HFF-Myc (cell line): ENCODE measurements around the gene RALGPS2.

Experiments used
- DNase-seq: peaks from one replicate; pipeline ENCODE4 v3.0.0-alpha.2; 2011; ENCODE audit warnings: low read depth; ENCODE audit errors: extremely low read depth
- H3K4me3 ChIP-seq: replicated peaks from 2 replicates; pipeline ENCODE4 v1.5.1; 2011; ENCODE audit warnings: low read depth, mild to moderate bottlenecking, control low read depth, low read length
- CTCF ChIP-seq: IDR thresholded peaks from 2 replicates; pipeline ENCODE4 v1.5.1; 2012; ENCODE audit warnings: mild to moderate bottlenecking, low read depth, low read length, control low read depth; ENCODE audit errors: missing control alignments

Gene RALGPS2

DNA sequence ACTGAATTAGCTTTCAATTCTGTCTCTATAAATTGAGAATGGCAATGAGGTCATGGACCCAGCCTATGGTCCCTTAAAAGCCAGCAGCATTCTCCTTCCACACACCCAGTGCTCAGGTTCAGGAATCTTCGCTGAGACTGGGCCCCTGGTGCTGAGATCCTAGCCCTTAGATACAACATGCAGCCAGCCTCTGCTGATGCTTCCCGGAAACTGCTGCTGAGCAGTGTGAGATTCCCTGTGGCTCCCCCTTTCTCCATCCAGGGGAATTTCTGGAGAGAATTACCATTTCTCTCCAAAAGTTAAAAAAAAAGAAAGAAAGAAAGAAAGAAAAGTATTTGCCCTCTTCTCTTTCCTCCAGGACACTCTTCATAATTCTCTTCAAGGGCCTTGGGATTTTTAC, 31.7 kb upstream of the RALGPS2 start:
- peak; percentile 17 for TF ChIP-seq CTCF
- no peak overlapping the region for H3K4me3 ChIP-seq
- no peak for DNase-seq

- no peak for TF ChIP-seq CTCF
- H3K4me3 ChIP-seq: no peak overlapping the region
- DNase-seq: no peak
These were observed 30.0 kb upstream of the RALGPS2 start for GRCh38 chr1:178694923-178695525.

GRCh38 chr1:178702146-178702545, 22.9 kb upstream of the RALGPS2 start:
- TF ChIP-seq CTCF: no peak
- no peak for DNase-seq
- no peak overlapping the region for H3K4me3 ChIP-seq

DNA sequence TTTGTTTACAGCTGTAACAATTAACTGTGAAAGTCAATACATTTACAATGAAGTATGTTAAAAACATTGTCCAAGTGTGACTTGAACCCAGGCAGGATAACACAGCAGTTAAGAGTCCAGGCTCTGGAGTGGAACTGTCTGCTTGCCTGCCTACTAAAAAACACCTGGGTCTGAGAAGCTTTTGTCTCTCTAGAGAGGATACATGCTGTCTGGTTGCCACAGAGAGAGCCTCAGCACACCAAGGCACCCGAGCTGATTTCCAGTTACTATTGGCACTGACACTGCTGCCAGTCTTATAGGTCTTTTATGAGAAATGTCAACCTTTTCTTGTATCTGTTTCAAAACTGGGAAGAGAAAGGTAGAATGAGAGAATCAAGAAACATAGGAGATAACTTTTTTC, 20.2 kb upstream of the RALGPS2 start:
- DNase-seq: no peak
- H3K4me3 ChIP-seq: no peak overlapping the region
- TF ChIP-seq CTCF: no peak

GRCh38 chr1:178706432-178706831, 18.6 kb upstream of the RALGPS2 start:
- no peak overlapping the region for H3K4me3 ChIP-seq
- no peak for DNase-seq
- TF ChIP-seq CTCF: no peak

DNA sequence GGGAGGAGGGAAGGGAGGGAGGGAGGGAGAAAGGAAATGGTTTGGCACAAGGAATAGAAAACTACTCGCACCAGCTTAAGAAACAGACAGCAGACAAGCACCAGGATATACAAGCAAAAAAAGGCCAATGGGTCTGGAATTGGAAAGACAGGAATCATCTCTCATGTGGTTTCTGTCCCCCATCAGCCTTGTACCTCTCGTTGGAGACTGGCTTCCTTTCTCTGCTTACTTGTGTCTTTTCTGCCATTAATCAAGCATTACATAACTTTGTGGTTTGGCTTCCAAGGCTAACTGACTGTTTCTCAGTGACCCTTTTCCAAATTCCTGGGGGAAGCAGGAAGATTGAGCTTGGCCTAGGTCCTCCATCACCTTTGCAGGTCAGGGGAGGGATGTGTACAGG, 11.8 kb upstream of the RALGPS2 start:
- TF ChIP-seq CTCF: no peak
- no peak overlapping the region for H3K4me3 ChIP-seq
- DNase-seq: no peak

DNA sequence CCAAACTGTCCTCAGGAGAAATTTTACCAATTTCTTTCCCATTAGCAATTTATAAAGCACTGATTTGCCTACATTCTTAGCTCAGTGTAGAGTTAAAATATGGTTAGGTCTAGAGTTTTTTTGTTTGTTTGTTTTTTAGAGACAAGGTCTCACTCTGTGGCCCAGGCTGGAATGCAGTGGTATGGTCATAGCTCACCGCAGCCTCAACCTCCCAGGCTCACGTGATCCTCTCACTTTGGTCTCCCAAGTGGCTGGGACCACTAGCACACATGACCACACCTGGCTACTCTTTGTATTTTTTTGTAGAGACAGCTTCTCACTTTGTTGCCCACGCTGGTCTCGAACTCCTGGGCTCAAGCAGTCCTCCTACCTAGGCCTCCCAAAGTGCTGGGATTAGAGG, 10.6 kb upstream of the RALGPS2 start:
- H3K4me3 ChIP-seq: no peak overlapping the region
- DNase-seq: no peak
- TF ChIP-seq CTCF: no peak
